Activated CD4-positive, alpha-beta T cell treated with anti-CD3 and anti-CD28 coated beads for 4 hours (primary cell): ENCODE results near the gene TAL2.

Source experiments
- DNase-seq, 2 donors: peaks; one replicate each; pipeline ENCODE4 v3.0.0-alpha.2; 2020

The TAL2 gene

DNA sequence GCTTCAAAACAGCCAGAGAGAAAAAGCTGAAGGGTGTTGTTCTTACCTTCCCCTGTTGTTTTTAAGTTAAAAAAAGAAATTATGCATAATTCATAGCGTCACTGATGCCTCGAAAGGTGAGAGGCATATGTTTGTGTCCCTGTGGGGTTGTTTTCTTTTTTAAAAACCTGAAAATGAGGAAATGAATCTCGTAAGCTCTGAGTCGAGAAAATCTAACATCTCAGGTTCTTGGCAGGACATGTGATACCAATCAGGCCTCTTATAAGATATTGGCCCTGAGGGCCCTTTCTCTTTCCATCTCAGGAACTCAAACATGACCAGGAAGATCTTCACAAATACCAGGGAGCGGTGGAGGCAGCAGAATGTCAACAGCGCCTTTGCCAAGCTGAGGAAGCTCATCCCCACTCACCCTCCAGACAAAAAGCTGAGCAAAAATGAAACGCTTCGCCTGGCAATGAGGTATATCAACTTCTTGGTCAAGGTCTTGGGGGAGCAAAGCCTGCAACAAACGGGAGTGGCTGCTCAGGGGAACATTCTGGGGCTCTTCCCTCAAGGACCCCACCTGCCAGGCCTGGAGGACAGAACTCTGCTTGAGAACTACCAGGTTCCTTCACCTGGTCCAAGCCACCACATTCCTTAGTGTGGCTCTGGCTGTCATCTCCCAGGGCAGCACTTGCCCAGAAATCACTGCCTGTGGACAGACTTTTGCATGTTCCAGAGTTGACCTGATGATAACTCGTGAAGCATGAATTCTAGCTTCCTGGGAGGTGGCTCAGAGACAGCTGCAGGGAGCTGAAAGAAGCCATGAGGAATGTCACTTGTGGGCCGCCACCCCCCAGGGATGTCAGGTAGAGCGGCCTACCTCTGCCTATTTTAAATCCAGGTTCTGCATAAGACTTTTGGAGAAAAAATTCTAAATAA is at the start of gene TAL2:
Gene TAL2 (plus strand): TSS at position 274 of the 921 bp plus-strand sequence. CDS start 40 bp downstream, at position 314.
- DNase-seq = no peak

GRCh38 chr9:105621001-105621400 is 41.3 kb upstream of the TAL2 start:
- DNase-seq = no peak

- no peak for DNase-seq
Observed at GRCh38 chr9:105625088-105625487, 37.2 kb upstream of the TAL2 start.

- DNase-seq = no peak
Observed at GRCh38 chr9:105632807-105633206, 29.4 kb upstream of the TAL2 start.

- DNase-seq = no peak
Observed at GRCh38 chr9:105633411-105633810, 28.8 kb upstream of the TAL2 start.

GRCh38 chr9:105636331-105636730 is 25.9 kb upstream of the TAL2 start:
- no peak for DNase-seq

DNA sequence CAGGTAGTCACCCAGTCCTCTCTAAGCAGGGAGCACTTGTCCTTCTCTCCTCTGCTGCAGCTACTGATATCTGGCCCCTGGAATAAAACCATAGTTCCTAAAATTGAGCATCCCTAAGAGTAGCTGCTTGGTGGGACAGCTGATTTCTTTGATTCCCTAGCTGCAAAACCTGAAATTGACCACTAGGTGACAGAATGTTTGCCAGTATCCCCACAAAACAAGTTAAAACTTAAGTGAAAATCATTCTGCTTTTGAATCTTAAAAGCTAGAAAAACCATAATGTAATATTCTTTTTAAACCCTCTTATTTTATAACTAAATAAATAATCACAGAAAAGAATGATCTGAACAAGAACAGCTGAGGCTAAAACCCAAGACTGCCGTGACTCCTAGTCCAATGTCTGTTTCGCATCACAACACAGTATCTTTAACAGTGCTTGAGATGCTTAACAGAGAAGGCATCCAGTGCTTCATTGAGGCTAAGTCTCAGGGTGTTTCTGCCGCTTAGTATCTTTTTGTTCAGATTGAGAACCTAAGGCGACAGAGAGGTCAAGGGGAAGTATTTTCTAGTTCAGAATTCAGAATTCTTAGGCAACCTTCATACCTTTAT is 24.4 kb upstream of the TAL2 start:
- DNase-seq = no peak

- no peak for DNase-seq
Observed at GRCh38 chr9:105639936-105640335, 22.3 kb upstream of the TAL2 start.

- no peak for DNase-seq
Observed at GRCh38 chr9:105643795-105644194, 18.5 kb upstream of the TAL2 start.

DNA sequence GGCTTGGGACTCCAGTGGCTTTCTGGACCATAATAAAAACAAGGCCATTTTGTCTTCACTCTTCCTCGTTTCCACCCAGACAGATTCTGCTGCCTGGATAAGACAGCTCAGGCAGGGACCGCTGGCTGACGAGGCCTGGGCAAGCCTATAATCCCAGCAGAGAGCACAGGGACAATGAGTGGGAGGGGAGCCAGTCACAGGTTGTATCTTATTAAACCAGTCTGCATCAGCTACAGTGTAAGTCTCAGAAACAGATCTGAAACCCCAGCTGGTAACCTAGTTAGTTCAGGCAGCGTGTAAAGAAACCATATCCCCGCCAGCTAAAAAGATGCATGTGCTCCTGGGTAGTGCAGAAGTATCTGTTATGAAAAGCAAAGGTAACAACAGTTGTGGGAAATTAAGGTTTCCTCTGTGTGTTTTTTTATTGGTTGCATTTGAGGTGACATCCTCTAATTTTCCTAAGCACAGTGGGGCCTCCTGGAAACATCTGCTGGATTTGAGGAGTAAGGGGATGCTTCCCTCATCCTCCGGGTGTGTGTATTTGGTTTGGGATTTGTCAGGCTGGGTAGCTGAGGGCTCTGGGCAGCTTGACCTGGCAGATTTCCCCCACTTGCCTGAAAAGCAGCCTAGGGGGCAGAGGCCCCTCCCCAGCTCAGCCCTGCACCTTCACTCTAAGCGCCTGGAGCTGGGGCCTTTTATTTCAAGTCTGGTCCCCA is 15.2 kb upstream of the TAL2 start:
- DNase-seq = no peak

- DNase-seq = no peak
Observed at GRCh38 chr9:105647595-105648349, 14.5 kb upstream of the TAL2 start.

DNA sequence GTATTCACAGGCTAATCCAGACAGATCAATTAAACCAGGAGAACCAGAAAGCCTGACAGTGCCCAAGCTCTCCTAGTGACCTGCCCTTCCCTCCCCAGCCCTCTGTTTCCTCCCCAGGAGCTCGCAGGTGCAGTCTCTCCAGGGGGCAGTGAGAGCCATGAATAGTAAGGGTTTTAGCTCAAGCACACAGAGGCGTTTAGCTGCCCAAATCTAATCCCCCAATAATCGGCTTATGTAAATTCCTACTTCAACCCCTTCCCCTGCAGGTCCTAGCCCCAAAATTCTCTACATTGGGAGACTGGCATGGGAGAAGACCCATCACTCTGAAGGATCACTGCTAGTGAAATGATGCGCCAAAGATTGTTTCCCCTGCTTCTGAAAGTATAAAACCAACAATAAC is 10.5 kb upstream of the TAL2 start:
- no peak for DNase-seq

DNA sequence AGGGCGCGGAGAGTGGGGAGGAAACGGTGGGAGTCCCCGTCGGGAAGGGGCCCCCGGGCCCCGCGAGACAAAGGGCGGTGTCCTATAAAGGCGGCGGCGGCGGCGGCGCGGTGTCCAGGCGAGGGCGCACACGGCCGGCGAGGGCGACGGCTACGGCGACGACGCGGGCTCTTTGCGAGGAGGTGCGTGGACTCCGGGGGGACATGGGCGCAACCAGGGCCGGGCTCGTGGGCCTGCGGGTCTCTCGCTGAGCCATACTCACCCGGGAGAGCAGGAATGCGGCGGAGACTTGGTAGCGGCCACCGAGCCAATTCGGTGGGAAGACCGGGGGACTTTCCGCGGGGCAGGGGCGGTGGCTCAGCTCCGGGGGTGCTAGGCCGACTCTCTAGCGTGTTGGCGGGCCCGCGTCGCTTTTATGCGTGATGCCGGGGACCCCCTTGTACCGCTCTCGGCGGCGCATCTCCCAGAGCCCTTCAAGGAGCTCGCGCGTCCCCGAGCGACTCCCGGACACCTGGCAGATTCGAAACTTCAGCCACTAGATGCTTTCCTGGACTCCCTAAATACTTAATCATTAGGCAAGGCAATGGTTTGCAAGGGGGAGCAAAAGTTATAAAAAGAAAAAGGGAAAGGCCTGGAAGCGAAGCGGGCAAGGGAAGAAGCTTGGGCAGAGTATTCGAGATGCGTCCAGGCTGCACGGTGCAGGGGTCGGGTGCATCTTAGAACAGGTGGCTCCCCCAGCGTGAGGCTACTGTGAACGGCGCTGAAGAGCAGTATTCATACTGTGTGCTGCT is 5.9 kb upstream of the TAL2 start:
- no peak for DNase-seq

DNA sequence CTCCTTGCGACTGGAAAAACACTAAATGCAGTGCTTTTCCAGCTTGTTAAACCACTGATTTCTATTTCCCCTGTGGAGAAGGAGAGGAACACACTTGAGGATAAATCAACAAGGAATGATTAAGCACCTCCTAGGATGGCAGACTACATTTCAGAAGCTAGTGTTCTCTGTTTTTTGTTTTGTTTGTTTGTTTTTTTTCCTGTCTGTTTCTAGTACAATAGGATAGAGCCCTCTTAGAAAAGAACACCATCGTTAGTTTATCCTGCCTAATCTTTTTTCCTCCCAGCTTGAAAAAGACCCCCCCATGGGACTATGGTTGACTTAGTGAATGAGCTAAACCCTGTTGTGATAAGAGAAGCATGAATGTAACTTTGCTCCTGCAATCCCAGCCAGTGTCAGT is 3.9 kb upstream of the TAL2 start:
- DNase-seq = no peak

GRCh38 chr9:105661011-105661410 is 1.2 kb upstream of the TAL2 start:
- no peak for DNase-seq

GRCh38 chr9:105663914-105664313 is 1.7 kb downstream of the TAL2 start:
- DNase-seq = no peak

GRCh38 chr9:105667867-105668266 is 5.6 kb downstream of the TAL2 start:
- DNase-seq = no peak

DNA sequence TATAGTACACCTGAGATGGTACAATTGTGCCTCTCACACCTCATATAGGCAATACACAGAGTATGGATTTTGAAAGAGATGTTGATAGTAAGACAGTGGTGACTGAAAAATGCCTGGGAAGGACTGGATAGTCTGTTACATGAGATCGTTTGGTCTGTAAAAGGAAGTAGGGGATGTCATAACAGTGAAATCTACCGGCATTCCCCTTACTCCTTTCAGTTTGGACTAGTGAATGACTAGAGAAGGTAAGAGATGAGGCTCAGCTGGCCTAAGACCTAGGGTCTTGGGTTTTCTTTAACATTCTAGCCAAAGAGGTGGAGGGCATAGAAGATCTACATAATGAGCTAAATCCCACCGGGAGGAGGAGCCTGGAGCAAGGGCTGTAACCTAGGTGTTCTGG is 8.1 kb downstream of the TAL2 start:
- DNase-seq = no peak

- no peak for DNase-seq
Observed at GRCh38 chr9:105670775-105671174, 8.5 kb downstream of the TAL2 start.

DNA sequence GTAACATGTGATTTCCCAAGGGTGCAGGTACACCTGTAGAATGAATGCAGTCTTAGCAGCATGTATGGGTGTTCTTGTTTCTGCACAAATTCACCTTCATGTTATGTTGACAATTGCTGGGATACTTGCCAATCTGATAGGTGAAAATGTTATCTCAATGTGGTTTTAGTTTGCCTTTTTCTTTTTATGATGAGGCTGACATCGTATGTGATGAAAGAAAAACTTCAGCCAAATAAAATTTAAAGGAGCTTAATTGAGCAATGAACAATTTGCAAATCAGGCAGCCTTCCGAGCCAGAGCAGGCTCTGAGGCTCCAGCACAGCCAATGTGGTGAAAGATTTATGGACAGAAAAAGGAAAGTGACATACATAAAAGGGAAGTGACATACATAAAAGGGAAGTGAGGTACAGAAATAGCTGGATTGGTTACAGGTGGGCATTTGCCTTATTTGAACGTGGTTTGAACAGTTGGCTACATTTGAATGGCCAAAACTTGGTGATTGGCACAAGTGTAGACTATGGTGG is 10.5 kb downstream of the TAL2 start:
- DNase-seq = no peak

DNA sequence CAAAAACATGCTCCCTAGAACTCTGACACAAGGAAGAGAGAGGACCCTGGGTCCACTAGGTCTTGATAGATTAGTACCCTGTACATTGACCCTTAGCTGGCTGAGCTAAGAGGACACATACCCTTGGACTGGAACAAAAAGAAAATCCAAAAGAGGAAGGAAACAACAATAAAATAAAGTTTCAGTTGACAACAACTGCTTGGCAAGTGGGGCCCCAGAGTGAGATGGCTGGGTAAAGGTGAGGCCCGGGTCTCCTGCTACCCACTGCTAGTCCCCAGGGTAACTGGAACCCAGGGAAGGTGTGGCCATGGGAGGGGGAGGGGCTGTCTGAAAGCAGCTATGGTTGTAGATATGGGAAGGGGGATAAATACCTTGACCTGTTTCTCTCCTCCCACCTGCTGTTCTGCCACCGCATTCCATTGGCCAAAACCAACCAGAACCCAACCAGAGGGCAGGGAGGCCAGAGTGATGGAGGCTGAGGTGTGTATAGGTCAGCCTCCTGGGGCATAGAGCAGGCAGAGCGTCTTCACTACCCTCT is 11.7 kb downstream of the TAL2 start:
- no peak for DNase-seq
